Fibroblast of villous mesenchyme (primary cell): Measurements from ENCODE around the gene SDC3. TPM values are rescaled to one million over a fixed set of nuclear protein-coding genes. Genes with fewer than 3 reads are reported as not detected.

ENCODE experiments used
- DNase-seq: peaks from one replicate; pipeline ENCODE4 v3.0.0-alpha.2; 2010; ENCODE audit warnings: low read depth
- H3K4me3 ChIP-seq: 2 replicates; pipeline ENCODE4 v1.5.1; 2011; ENCODE audit warnings: low read depth, mild to moderate bottlenecking, low read length
- total RNA-seq: library from RNA; depleted of rRNA; stranded (reverse); fragments of >200 nt; gene quantifications from 2 replicates; pipeline ENCODE4 v1.2.3, GENCODE V29; 2012
- TF ChIP-seq, protein P1 (sequence below): IDR thresholded peaks from 2 replicates; pipeline ENCODE4 v1.5.1; 2012; ENCODE audit warnings: low read depth, mild to moderate bottlenecking, low read length; ENCODE audit not compliant: insufficient read depth

The SDC3 gene
- total RNA-seq, 1 donor = 16.8 TPM

DNA sequence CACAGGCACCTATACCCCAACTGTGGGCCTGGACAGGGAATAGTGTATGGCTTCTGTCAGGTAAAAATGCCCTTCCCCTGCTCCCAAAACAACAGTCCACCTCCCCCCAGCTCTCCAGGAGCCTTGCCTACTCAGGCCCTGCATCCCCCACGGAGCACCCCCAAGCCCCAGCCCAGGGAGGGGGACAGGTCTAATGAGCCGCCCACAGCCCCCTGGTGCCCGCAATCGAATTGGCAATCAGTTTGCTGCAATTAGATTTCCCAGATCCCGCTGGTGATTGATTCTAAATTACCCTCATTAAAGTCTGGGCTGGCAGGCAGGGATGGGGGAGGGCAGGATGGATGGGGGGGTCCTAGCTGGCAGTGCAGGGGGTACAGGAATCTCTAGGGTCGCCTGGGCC lies 8.1 kb downstream of the SDC3 start:
- no peak for DNase-seq
- TF ChIP-seq, protein P1, sequence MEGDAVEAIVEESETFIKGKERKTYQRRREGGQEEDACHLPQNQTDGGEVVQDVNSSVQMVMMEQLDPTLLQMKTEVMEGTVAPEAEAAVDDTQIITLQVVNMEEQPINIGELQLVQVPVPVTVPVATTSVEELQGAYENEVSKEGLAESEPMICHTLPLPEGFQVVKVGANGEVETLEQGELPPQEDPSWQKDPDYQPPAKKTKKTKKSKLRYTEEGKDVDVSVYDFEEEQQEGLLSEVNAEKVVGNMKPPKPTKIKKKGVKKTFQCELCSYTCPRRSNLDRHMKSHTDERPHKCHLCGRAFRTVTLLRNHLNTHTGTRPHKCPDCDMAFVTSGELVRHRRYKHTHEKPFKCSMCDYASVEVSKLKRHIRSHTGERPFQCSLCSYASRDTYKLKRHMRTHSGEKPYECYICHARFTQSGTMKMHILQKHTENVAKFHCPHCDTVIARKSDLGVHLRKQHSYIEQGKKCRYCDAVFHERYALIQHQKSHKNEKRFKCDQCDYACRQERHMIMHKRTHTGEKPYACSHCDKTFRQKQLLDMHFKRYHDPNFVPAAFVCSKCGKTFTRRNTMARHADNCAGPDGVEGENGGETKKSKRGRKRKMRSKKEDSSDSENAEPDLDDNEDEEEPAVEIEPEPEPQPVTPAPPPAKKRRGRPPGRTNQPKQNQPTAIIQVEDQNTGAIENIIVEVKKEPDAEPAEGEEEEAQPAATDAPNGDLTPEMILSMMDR = no peak
- no peak overlapping the region for H3K4me3 ChIP-seq

DNA sequence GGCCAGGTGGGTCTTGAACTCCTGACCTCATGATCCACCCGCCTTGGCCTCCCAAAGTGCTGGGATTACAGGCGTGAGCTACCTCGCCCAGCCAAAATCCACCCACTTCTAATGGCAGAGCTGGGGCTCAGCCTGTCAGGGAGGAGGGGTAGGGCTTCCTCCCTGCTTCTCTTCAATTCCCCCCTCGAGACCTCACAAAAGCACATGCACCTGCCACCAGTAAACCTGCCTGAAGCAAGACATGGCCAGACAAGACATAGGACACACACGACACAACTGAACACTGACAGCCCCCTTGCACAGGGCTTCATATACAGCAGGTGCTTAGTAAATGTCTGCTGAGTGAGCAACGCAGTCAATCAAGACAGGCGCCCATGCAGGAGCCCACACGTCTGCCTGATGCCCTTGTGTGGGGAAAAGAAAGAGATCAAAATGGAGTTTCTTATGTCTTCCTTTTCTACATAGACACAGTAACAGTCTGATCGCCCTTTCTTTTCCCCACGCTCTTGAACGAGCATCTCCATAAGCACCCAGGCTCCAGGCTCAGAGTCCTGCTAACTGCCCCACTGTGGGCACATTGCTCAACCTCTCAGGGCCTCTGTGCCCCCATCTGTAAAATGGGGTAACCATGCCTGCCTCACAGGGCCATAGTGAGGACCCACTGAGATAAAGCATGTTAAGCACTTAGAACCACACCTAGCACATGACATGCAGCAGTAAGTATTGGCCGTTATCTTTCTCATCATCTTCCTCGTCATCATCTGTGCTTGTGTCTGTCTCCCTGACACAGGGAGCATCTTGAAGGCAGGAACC lies 8.8 kb downstream of the SDC3 start:
- H3K4me3 ChIP-seq = no peak overlapping the region
- TF ChIP-seq, protein P1 = no peak
- DNase-seq = no peak

DNA sequence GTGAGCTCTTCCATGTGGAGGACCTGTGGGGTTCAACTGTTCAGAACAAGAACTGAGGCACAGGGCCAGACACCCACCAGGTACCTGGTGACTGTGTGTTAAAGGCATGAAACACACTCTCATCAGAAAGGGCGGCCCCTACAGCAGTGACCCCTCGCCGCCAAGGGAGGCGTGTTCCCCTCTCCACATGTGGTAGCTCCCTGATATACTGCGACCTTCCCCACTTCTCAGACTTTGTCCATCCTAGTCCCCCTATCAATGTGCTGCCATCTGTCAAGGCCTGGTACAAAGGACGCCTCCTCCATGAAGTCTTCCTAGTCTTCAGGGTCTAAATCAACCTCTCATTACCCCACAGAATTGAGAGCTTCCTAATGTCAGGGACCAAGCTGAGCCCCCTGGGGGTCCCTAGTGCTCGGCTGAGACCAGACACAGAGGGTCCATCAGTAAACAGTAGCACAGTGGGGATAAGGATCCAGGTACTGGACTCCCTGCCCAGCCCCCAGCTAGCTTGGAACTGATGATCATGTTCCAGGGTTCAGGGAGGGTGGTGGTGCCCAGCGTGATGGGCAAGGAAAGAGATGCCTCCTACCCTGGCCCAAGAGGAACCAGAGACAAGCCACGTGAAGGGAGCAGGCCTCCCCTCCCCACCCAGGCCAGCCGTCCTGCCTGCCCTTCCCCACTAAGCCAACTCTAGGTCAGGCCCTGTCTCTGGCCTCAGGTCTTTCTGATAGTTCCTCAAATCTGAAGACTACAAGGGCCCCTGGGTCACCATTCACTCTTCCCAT lies 10.3 kb downstream of the SDC3 start:
- H3K4me3 ChIP-seq = no peak overlapping the region
- no peak for DNase-seq
- TF ChIP-seq, protein P1 = no peak

- TF ChIP-seq, protein P1 = no peak
- DNase-seq = no peak
- H3K4me3 ChIP-seq = no peak overlapping the region
These were observed 11.7 kb downstream of the SDC3 start for GRCh38 chr1:30896905-30897304.

DNA sequence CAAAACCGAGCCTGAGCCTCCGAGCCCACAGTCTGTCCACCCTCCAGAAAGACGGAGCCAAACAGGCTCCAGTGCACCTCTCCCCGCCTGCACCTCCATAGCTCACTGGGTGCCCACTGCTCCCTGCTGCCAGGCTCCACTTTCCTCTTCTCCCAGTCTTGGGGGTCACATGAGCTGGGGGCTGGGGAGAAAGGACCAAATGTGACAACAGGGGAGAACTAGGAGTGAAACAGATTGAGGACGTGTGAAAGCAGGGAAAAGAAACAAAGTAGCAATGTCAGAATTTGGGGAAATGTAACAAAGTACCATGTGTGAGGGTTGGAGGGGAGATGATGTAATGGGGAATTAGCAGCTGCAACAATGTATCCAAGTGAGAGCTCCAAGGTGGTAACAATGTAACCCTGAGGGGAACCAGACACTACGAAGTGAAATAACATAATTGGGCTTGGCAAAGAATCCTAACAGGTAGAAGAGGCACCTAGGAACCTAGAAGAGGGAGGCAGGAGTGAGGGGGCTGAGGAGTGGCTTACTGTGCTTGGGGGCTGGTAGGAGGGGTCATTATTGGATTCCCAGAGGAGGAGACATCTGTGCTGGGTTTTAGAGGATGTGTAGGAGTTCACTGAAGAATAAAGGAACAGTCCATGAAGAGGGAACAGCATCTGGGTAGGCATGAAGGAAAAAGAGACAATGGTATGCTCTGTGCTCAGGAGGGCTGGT lies 12.5 kb downstream of the SDC3 start:
- H3K4me3 ChIP-seq = no peak overlapping the region
- DNase-seq = no peak
- TF ChIP-seq, protein P1 = no peak

DNA sequence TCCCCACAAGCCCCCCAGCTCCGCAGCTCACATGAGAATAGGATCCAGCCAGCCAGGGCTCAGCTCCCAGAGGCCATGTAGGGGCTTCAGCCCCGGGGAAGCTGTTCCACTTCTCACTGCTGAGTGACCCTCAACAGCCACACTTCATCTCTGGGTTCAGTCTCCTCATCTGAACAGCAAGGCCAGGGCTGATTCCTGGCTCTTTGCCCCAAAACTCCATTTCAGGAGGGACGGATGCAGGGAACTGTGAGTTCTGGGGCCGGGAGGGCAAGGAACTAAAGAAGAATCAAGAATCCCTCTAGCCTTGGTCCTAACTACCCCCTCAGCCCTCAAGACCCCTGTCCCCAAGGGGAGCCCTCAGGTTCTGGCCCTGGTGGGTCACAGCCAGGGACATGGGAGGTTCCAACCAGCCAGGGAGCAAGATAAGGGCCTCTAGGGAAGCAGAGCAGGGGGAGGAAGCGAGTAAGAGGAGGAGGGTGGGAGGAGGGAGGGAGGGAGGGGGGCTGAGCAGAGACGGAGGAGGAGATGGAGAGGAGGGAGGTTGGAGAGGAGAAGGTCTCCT lies 13.1 kb downstream of the SDC3 start:
- TF ChIP-seq, protein P1 = no peak
- DNase-seq = no peak
- no peak overlapping the region for H3K4me3 ChIP-seq
